ENCODE results near the gene PCSK9.

GRCh38 chr1:55039342-55040082, at the start of gene PCSK9:
- no peak for TF ChIP-seq EZH2 (IDR thresholded peaks at IDR 0.05; ENCODE audit: low read length)
- TF ChIP-seq CTCF (optimal IDR thresholded peaks at IDR 0.05 in 1 of 3, IDR thresholded peaks at IDR 0.05 in 1 of 3, conservative IDR thresholded peaks at IDR 0.05 in 1 of 3; ENCODE audit: extremely low read depth in 1 of 3, insufficient read depth in 2 of 3, low read length in 3 of 3), result no peak

Data from keratinocyte (primary cell).